NCI-H1436 treated with DMSO at 0.1 percent for 48 hours (cell line): Measurements from ENCODE around the gene AIF1.

Experiments used
- DNase-seq: peaks from one replicate; lab custom pipeline; 2025; lab: John Stamatoyannopoulos, UW

The AIF1 gene

DNA sequence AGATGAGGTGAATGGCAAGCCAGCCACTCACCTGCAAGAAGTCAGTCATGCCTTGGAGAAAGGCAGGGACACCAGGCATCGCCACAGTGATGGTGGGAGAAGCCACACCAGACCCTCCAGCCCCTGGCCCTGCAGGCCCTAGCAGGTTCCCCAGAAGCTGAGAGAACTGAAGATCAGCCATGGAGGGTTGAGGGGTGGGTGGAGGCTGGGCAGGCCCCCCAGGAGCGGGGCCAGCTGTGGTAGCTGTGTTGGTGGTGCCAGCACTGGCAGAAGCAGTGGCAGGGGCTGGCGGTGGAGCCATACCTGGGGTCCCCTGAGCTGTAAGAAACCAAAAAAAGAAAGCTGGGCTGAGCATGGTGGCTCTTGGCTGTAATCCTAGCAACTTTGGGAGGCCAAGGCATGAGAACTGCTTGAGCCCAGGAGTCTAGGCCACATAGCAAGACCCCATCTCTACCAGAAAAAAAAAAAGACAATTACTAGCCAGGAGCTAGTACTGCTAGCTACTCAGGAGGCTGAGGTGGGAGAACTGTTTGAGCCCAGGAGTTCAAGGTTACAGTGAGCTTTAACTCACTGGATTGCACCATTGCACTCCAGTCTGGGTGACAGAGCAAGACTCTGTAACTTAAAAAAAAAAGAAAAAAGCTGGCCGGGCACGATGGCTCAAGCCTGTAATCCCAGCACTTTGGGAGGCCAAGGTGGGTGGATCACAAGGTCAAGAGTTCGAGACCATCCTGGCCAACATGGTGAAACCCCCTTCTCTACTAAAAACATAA is 27.9 kb downstream of the AIF1 start:
- DNase-seq: no peak

DNA sequence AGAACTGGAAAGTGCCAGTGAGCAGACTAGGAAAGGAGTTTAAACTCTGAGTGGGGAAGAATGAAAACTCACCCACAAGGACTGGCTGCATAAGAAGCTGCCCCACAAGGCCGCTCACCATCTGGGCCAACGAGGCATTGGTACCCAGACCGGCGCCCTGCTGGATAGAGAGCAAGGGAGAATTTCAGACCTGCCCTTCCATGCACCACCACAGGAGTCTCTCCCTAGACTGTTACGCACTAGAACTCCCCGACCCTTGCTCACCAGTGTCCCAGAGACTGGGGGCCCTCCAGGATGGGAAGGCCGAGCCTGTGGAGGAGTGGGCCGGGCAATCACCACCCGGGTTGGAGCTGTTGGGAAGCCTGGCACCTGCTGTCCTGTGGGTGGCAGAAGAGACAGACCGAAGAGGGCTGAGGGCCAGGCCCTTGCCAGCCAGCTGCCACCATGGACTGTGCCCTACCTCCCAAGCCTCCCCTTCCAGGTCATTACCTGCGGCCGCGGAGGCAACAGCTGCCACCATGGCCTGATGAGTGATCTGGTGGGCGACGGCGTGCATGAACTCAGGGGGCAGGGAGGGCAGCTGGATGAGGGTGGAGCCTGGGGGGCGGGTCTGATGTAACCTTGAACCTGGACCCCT is 28.9 kb downstream of the AIF1 start:
- no peak for DNase-seq

DNA sequence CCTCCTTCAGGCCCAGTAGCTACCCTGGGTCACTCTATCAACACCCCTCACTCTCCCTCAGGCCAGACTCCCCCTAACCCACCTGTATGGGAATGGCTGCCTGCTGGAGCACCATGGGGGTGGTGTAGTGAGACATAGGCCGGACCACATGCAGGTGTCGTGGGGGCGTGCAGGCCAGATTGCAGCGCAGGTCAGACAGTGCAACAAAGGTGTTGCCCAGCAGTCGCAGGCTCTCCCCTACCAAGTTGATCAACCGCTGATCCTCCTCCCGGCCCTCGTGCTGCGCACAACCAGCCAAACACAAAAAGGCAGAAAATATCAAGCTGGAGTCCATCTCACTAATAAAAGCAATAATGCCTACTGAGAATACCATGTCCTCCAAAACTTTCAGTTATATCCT is 30.3 kb downstream of the AIF1 start:
- DNase-seq: no peak

DNA sequence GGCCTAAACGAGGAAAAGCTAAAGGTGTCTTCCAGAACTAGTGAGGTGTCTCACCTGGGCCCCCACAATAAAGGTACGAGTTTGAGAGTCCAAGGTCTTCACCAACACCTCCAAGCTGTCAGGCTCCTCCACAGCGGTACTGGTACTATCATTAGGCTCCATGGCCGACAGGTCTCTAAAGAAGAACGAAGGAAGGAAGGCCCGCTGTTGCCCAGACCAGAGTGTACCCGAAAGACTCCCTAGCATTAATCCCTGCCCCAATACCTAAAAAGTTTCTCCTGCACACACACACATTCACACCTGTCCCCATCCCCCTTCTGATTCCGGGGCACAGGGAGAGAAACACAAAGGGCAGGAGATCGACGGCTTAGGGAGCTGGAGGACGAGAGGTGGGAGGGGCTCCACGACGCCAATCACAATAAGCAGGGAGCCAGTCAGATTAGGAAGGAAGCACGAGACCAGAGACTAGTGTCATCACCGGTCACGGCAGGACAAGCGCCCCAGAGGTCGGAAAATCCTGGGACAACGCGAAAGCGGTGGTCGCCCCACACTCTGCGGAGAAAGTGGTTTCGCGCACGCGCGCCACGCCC is 36.7 kb downstream of the AIF1 start:
- no peak for DNase-seq

DNA sequence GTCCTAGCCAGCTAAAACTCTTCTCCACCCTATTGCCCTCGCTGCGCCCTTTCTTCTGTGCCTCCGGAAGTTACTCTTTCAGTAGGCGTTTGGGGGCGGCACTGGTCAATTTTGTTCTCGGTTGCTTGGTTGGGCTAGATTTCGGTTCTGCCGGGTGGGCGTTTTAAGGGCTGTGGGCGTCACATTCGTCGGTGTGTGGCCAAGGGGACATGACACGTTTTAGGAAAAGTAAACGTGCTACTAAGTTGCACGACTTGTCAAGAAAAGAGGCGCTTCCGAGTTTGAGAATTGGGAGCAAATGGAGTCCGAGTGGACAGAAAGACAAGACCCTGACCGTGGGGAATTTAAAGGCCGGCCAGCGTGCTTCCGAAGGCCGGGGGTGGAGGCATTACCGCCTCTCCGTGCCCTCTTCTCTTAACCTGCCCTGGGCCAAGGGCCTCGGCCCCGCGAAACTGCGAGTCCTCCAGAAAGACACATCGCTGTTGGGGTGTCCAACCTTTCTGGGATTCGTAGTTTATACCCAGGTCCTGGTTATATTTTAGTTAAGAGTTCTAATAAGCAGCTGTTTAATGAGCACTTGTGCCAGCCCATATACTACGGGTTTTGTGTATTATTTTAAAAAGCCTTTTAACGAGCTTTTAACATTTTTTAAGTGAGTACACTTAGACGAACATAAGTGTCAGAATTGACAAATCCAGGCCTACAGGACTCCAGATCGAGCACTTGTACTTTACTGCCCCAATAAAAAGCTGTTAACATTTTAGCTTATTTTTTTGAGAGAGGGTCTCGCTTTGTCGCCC is 38.1 kb downstream of the AIF1 start:
- DNase-seq: no peak

DNA sequence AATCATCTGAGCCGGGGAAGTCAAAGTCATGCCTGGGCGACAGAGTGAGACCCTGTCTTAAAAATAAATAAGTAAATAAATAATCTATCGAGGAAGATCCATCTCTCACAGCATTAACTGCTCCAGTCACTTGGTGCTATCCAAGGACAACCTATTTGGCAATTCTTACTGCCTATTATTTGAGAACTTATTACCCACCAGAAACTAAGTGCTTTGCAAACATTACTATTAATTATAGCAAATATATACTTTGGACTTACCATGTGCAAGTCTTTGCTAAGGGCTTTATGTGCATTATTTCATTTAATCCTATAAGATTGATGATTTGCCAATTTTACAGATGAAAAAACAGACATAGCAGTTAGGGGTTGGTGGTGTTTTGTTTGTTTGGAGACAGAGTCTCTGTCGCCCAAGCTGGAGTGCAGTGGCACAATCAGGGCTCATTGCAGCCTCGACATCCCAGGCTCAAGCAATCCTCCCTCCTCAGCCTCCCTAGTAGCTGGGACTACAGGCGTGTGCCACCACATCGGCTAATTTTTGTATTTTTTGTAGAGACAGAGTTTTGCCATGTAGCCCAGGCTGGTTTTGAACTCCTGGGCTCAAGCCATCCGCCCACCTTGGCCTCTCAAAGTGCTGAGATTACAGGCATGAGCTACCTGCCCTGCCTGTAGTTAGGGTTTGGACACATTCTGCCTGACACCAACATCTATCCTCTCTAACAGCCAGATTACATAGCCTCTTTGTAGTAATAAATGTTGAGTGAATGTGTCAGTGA is 39.7 kb downstream of the AIF1 start:
- no peak for DNase-seq

DNA sequence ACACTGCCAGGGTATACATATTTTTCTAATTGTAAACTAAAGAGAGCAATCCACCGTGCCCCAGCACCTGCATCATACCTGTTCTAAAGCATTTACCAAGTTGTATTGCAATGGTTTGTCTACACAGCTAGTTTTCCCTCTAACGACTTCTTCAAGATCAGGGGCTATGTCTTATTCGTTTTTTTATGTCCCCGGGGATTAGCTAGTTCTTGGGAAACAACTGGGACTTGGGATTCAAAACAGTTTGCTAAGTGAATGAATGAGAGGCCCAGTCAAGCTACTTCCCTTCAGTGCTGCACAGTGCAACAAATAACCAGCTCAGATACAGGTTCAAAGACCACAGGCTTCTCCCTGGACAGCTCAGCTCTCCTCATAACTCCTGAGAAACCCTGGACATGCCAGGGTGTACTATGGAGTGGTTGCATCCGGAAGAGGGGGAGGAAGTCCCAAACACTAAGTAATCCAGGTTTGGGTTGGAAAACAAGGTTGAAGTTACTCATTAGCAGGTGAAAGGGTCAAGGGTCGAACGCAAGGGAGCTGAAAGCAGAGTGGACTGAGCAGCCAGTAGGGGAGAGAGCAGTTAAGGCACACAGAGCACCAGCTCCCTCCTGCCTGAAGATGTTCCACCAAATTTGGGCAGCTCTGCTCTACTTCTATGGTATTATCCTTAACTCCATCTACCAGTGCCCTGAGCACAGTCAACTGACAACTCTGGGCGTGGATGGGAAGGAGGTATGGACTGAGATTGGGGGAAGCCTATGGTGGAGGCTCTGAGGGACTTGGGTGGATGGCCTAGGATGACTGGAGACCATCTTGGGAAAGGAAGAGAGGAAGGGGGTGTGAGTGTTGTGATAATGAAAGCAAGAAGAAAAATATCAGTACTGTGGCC is 40.6 kb downstream of the AIF1 start, which contains the start of gene APOM:
Gene APOM, plus strand, starts transcription at position 546 of the 889 bp plus-strand sequence. Its CDS starts 73 bp downstream, at position 619.
- no peak for DNase-seq

DNA sequence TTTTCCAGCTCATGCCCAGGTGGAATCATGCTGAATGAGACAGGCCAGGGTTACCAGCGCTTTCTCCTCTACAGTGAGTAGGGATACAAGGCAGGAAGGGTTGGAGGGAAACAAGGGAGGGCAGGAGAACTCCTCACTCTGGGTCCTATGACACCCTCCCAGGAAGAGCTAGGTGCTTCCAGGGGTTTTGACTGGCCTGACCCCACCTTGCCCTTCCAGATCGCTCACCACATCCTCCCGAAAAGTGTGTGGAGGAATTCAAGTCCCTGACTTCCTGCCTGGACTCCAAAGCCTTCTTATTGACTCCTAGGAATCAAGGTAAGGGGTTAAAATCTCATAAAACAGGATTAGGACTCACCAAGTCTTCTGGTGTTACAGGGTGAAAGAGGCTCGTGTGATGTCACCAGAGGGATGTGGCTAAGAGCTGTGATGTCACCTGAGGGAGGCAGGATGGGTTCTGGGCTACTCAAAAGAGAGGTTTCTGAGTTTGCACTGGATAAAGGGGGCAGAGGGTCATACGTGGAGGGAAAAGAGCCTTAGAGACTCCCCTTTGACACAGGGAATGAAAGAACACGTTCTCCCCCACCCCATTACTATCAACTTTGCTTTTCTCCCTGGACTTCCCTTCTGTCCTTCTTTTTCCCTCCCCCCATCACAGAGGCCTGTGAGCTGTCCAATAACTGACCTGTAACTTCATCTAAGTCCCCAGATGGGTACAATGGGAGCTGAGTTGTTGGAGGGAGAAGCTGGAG is 42.5 kb downstream of the AIF1 start:
- DNase-seq: no peak

DNA sequence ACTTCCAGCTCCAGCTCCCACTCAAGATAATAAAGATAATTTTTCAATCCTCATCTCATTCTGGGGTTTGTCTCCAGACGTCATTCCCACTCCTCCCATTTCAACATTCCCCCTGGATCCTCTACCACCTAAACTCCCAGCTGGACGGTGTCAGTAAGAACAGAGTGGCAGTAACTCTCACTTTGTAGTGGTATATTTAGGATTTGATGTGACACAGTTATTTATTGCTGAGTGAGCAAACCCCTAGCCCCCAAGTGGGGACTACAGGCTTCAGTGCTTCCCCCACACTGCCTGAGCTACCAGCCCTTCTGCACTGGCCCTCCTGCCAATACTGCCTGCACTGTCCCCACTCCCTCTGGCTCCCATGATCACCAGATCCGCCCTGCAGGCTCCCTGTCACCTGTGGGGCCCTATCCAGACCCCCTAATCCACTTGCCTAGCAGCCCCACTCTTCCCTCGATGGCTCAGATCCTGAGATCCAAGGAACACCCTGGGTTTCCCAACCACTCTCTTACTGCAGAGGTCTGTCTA is 43.2 kb downstream of the AIF1 start:
- no peak for DNase-seq

DNA sequence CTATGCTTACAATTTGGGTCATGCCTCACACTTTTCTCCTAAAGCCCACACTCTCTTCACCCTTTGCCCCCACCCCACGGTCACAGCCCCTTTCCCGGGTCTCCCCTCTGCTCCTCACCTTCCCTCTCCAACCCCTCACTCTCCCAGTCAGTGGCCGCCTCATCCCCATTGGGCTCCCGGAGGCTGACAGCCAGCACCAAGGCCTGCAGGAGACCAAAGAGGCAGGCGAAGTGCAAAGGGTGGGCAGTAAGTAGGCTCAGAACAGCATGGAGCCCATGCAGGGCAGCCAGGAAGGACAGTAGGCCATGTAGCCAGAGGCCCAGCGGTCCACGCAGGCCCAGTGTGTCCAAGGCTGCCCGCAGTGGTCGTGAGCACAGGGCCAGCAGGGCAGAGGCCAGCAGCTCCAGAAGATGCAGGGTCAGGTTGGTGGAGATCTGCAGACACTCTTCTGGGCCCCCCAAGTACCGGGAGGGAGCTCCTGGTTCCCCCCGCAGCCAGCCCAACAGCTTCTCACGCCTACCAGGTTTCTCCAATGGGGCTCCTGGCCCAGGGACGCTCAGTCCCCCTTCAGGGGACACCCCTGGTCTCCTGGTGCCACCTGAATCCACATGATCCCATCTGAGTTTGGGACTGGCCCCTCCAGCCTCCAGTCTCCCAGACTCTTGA is 44.1 kb downstream of the AIF1 start:
- DNase-seq: no peak

DNA sequence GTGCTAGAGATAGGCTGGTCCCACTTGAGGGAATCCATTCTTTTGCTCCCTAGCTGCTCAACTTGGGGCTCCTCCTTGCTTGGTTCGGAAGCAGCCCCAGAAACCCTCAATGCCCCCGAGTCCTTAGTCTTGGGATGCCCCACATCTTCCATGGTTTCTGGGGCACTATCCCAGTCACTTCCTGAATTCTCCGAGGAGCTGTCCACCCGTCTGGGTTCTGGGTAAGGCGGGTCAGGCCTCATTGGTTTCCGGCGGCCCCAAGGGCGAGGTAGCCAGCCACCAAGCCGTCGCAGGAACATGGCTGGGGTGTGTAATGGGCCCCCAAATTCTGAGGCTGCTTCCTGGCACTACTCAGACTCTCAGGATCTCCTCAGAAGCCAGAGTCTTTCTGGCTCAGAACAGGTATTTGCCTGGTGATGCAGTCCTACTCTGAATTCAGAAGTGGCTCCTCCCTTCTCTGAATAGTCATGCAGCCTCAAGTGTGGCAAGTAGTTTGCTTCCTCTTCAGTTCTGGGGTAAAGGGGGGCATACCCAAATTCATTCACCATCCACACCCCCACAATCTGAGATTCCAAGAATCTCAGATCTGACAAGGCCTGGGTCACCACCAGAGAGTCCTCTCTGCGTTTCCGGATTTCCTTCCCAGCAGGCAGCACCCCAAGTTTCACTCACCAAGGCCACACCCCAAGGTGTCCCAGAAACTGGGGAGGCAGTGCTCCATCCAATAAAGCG is 44.8 kb downstream of the AIF1 start:
- DNase-seq: no peak

DNA sequence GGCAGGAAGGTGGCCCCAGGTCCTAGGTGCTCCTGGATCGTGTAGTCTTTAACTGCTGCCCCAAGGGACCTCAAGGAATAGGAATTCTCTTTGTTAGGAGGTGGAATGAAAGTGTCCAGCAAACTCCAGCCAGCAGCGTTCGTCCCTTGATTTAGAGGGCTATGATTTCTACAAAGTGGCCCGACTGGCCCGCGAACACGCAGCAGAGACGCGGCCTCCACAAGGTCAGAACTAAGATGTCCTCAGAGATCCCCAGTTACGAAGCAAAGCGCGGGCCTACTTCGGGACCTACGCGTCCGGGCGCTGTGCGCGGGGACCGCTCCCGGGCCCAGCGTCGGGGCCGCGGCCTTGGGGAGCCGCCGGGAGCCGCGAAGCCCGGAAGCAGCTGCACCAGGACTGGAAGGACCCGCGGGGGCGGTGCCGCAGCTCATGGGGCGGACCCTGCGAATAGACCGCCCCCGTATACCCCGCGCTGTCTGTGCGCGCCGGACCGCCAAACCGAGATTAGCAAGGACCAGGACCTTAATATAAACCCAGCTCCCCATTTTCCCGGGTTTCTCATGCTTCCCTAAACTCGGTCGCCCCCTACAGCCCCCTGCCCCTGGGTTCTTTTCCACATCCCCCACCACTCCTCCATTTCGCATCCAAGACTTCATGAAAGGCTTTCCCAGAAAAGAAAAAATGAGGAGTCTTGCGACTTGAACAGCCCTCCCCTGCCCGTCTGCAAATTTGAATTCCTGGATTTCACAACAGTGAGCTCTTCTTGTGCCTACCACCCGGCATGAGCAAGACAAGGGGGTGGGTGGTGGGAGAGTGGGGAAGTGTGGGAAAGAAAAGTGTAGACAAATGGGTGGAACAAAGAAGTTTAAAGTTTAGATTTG is 45.6 kb downstream of the AIF1 start, which contains the start of gene C6orf47:
Gene C6orf47, minus strand, starts transcription at position 398 of the 881 bp plus-strand sequence. CDS start 831 bp downstream, outside the sequence.
- DNase-seq: no peak

DNA sequence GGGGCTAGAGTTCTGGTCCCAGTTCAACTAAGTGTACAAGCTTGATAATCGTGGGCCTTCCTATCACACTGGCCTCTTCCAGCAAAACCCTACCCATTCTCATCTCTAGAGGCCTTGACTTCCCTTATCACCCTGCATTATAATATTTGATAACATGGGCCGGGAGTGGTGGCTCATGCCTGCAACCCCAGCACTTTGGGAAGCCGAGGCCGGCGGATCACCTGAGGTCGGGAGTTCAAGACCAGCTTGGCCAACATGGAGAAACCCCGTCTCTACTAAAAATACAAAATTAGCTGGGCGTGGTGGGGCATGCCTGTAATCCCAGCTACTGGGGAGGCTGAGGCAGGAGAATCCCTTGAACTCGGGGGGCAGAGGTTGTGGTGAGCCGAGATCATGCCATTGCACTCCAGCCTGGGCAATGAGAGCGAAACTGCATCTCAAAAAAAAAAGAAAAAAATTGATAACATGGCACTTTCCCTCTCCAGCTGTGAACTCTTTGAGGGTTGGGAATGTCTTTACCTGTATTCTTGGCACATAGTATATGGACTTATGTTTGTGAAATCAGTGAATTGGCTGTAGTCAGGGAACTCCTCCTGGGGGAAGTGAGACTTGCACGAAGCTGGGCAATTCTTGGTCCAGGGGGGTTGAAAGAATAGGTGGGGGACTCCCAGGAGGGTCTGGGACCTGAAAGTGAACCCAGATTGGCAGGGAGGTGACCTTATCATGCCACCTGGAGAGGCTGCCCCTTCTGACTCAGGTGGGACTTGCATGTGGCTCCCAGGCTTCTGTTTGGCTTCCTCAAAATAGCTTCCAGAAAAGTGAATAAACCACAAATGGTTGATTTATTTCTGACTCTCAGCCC is 46.5 kb downstream of the AIF1 start:
- DNase-seq: no peak

DNA sequence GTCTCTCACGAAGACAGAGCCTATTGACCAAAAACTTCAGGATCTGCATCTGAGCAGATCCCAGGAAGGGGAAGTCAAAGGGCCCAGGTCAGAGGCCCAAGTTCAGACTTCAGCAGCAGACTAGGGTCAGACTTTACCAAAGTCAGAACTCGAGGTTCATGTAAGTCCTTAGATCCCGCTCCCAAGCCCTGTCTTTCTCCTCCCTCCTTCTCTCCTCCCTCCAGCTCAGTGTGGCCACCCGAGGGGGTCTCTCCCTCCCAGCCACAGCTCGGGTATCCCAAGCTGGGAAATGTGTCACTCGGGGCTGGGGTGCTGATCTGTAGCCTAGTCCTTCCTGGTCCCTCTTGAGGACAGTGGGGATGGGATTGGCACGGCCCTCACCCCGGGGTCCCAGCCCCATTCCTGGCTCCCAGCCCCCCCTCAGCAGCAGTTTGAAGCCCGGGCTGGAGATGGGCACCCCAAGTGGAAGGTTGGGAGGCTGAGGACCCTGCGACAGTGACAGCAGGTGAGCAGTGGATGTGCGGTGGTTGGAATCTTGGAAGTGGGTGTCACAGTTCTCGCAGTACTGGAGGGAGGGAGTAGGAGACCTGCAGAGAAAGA is 47.2 kb downstream of the AIF1 start:
- no peak for DNase-seq

DNA sequence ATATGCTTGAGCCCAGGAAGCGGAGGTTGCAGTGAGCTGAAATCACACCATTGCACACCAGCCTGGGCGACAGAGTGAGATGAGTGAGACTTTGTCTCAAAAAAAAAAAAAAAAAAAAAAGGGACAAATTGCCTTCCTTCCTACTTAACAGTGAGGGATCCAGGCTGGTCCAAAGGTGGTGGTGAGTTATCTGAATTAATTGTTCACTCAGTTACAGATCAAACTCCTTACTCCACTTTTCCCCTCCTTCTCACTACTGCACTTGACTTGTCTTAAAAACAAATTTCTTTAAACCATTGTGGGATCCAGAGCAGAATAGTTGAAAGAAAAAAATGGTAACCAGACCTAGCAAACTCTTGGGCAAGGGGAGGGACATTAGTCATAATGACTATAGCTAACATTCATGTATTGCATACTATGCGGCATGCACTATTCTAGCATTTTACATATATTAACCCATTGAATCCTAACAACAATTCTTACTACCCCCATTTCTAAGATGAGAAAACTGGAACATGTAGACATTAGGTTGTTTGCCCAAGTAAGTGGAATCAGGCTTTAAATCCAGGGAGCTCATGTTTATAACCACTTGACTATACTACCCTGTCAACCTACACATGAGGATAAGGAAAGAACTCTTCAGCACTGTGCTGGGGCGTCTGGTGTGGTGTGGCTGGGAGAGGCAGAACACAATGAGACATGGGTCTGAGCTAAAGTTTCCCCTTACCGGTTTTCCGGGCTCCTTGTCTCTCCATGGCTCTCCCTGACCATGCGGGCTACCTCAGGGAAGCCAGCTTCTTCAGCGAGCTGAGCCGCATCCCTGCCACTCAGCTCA is 48.3 kb downstream of the AIF1 start:
- no peak for DNase-seq
